ENCODE results near the gene COX5A.

COX5A gene

DNA sequence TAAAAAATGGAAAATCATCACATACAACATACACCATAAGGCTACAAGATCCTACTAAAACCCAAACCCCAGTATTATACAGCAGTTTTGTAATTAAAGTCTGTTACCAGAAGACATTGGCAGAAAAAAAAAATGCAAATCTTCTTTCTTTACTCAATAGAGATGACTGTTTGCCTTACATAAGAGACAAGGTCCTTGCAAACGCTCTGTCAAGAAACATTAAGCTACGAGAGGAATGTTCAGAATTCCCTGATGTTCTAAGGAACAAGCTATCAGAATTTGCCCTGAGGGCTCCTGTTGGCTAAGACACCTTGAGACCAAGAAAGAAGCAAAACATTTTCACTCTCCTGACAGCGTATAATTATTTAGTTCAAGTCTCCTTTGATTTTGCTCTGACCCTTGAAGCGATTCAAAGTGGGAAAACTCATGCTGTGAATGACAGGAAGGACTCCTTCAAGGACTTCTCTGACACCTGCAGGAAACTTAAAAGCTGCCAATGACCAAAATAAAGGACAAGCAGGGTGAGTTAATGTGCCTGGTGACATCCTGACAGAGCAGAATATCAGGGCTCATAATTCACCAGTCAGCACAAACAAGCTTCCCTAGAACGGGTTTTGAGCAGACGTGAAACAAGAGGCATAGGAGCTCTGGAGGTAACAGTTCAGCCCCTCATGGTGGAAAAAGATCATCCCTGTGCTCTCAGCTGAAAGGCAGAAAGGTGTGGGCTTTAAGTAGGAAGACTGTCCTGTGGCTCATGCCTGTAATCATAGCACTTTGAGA lies 67.2 kb downstream of the COX5A start:
- TF ChIP-seq YY1 (IDR thresholded peaks at IDR 0.05; ENCODE audit: insufficient read depth, insufficient read length) (no peak), ZNF274 (IDR thresholded peaks at IDR 0.05; ENCODE audit: low read depth, low read length) (no peak), SUZ12 (IDR thresholded peaks at IDR 0.05; ENCODE audit: extremely low read depth, insufficient read depth, insufficient read length) (no peak)
- H3K4me1 ChIP-seq (ENCODE audit: insufficient read depth, insufficient read length): peaks cover 2% of the 10 kb centered on the region
- H3K9me3 ChIP-seq (ENCODE audit: insufficient read depth, low read length): peaks cover 16% of the 10 kb centered on the region
- H3K4me3 ChIP-seq (ENCODE audit: insufficient read length, low read depth): no peak overlapping the region
- peaks cover 17% of the 10 kb centered on the region for H3K36me3 ChIP-seq (ENCODE audit: insufficient read depth, insufficient read length, low read length)
- no peaks in the 10 kb centered on the region for H3K27me3 ChIP-seq (ENCODE audit: insufficient read depth, insufficient read length)
- no peak overlapping the region for H3K9ac ChIP-seq (ENCODE audit: insufficient read length, low read depth)
- DNase-seq (ENCODE audit: low read depth, low spot score): peak; percentile 33
